ENCODE measurements around the gene FOXN1.

GRCh38 chr17:28573966-28574480 lies 67.9 kb downstream of the FOXN1 start:
- TF ChIP-seq, protein P1, sequence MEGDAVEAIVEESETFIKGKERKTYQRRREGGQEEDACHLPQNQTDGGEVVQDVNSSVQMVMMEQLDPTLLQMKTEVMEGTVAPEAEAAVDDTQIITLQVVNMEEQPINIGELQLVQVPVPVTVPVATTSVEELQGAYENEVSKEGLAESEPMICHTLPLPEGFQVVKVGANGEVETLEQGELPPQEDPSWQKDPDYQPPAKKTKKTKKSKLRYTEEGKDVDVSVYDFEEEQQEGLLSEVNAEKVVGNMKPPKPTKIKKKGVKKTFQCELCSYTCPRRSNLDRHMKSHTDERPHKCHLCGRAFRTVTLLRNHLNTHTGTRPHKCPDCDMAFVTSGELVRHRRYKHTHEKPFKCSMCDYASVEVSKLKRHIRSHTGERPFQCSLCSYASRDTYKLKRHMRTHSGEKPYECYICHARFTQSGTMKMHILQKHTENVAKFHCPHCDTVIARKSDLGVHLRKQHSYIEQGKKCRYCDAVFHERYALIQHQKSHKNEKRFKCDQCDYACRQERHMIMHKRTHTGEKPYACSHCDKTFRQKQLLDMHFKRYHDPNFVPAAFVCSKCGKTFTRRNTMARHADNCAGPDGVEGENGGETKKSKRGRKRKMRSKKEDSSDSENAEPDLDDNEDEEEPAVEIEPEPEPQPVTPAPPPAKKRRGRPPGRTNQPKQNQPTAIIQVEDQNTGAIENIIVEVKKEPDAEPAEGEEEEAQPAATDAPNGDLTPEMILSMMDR (IDR thresholded peaks at IDR 0.05; ENCODE audit: poor library complexity): no peak
- TF ChIP-seq EZH2 (IDR thresholded peaks at IDR 0.05; ENCODE audit: borderline replicate concordance) (no peak), EZH2phosphoT487 (IDR thresholded peaks at IDR 0.05; ENCODE audit: low read depth, severe bottlenecking, unreplicated experiment) (no peak)
